ENCODE measurements around the gene FBXO46.
"Not testable (repeated sequence)": the region's sequence is repeated elsewhere in the genome, so short reads cannot be mapped to it uniquely, and the experiment has no call there.

Gene FBXO46

GRCh38 chr19:45705710-45706415 lies 24.8 kb downstream of the FBXO46 start:
- no peak overlapping the region for H2AFZ ChIP-seq (ENCODE audit: low read length, unreplicated experiment)
- no peaks in the 10 kb centered on the region for H3K4me1 ChIP-seq (ENCODE audit: control insufficient read depth, insufficient read depth, low read length, unreplicated experiment)
- no peak overlapping the region for H3K4me3 ChIP-seq (ENCODE audit: low read depth, low read length)
- H3K79me2 ChIP-seq (ENCODE audit: control insufficient read depth, insufficient read depth, low read length, unreplicated experiment) = no peaks in the 10 kb centered on the region
- no peak overlapping the region for H3K27ac ChIP-seq (ENCODE audit: low read depth, low read length)
- no peaks in the 10 kb centered on the region; the same call in 1 of the 2 replicates for H3K36me3 ChIP-seq (ENCODE audit: insufficient read depth, low read length)
- H3K27me3 ChIP-seq (ENCODE audit: insufficient read depth, low read length) = no peaks in the 10 kb centered on the region

GRCh38 chr19:45705115-45705514 lies 25.6 kb downstream of the FBXO46 start:
- Histone ChIP-seq H3K27ac (ENCODE audit: low read depth, low read length) (no peak overlapping the region), H3K4me1 (ENCODE audit: control insufficient read depth, insufficient read depth, low read length, unreplicated experiment) (no peaks in the 10 kb centered on the region), H3K27me3 (ENCODE audit: insufficient read depth, low read length) (no peaks in the 10 kb centered on the region), H3K36me3 (ENCODE audit: insufficient read depth, low read length) (no peaks in the 10 kb centered on the region; the same call in 1 of the 2 replicates), H2AFZ (ENCODE audit: low read length, unreplicated experiment) (no peak overlapping the region), H3K79me2 (ENCODE audit: control insufficient read depth, insufficient read depth, low read length, unreplicated experiment) (no peaks in the 10 kb centered on the region), H3K4me3 (ENCODE audit: low read depth, low read length) (no peak overlapping the region)

GRCh38 chr19:45701676-45702075 lies 29.0 kb downstream of the FBXO46 start:
- H3K27ac ChIP-seq (ENCODE audit: low read depth, low read length) = no peak overlapping the region
- H2AFZ ChIP-seq (ENCODE audit: low read length, unreplicated experiment) = no peak overlapping the region
- no peak overlapping the region for H3K4me3 ChIP-seq (ENCODE audit: low read depth, low read length)
- no peaks in the 10 kb centered on the region; the same call in 1 of the 2 replicates for H3K36me3 ChIP-seq (ENCODE audit: insufficient read depth, low read length)
- H3K4me1 ChIP-seq (ENCODE audit: control insufficient read depth, insufficient read depth, low read length, unreplicated experiment) = no peaks in the 10 kb centered on the region
- H3K27me3 ChIP-seq (ENCODE audit: insufficient read depth, low read length) = no peaks in the 10 kb centered on the region
- H3K79me2 ChIP-seq (ENCODE audit: control insufficient read depth, insufficient read depth, low read length, unreplicated experiment) = no peaks in the 10 kb centered on the region

GRCh38 chr19:45693106-45693788 lies 37.4 kb downstream of the FBXO46 start:
- no peaks in the 10 kb centered on the region for H3K36me3 ChIP-seq (ENCODE audit: insufficient read depth, low read length)
- peak overlapping the region; percentile 92 for H3K27ac ChIP-seq (ENCODE audit: low read depth, low read length)
- H3K79me2 ChIP-seq (ENCODE audit: control insufficient read depth, insufficient read depth, low read length, unreplicated experiment) = peaks cover 16% of the 10 kb centered on the region

GRCh38 chr19:45692187-45693105 lies 38.2 kb downstream of the FBXO46 start, which contains the start of gene QPCTL:
Gene QPCTL, plus strand, starts transcription at chr19:45692666. Its CDS starts 38 bp downstream, at chr19:45692704.
- no peaks in the 10 kb centered on the region for H3K36me3 ChIP-seq (ENCODE audit: insufficient read depth, low read length)
- H2AFZ ChIP-seq (ENCODE audit: low read length, unreplicated experiment) = peak within 1 kb of the TSS; percentile 79
- H3K79me2 ChIP-seq (ENCODE audit: control insufficient read depth, insufficient read depth, low read length, unreplicated experiment) = peaks cover 16% of the 10 kb centered on the region
- H3K4me1 ChIP-seq (ENCODE audit: control insufficient read depth, insufficient read depth, low read length, unreplicated experiment) = no peaks in the 10 kb centered on the region
- no peaks in the 10 kb centered on the region for H3K27me3 ChIP-seq (ENCODE audit: insufficient read depth, low read length)
- peak within 1 kb of the TSS; percentile 95 for H3K4me3 ChIP-seq (ENCODE audit: low read depth, low read length)
- H3K27ac ChIP-seq (ENCODE audit: low read depth, low read length) = peak within 1 kb of the TSS; percentile 92

More at GRCh38 chr19:45693106-45693788, 37.4 kb downstream of the FBXO46 start:
- peak overlapping the region; percentile 46 for H2AFZ ChIP-seq (ENCODE audit: low read length, unreplicated experiment)
- H3K4me3 ChIP-seq (ENCODE audit: low read depth, low read length) = peak overlapping the region; percentile 95
- H3K4me1 ChIP-seq (ENCODE audit: control insufficient read depth, insufficient read depth, low read length, unreplicated experiment) = no peaks in the 10 kb centered on the region
- no peaks in the 10 kb centered on the region for H3K27me3 ChIP-seq (ENCODE audit: insufficient read depth, low read length)

GRCh38 chr19:45691516-45692186 lies 39.0 kb downstream of the FBXO46 start, which contains the start of gene SNRPD2:
Gene SNRPD2, minus strand, starts transcription at chr19:45691953. Its CDS starts 65 bp downstream, at chr19:45691888.
- no peaks in the 10 kb centered on the region for H3K36me3 ChIP-seq (ENCODE audit: insufficient read depth, low read length)

GRCh38 chr19:45687599-45687998 lies 43.1 kb downstream of the FBXO46 start:
- Histone ChIP-seq H3K36me3 (ENCODE audit: insufficient read depth, low read length) (no peaks in the 10 kb centered on the region), H2AFZ (ENCODE audit: low read length, unreplicated experiment) (no peak overlapping the region), H3K4me1 (ENCODE audit: control insufficient read depth, insufficient read depth, low read length, unreplicated experiment) (no peaks in the 10 kb centered on the region), H3K79me2 (ENCODE audit: control insufficient read depth, insufficient read depth, low read length, unreplicated experiment) (peaks cover 14% of the 10 kb centered on the region), H3K4me3 (ENCODE audit: low read depth, low read length) (no peak overlapping the region), H3K27ac (ENCODE audit: low read depth, low read length) (no peak overlapping the region), H3K27me3 (ENCODE audit: insufficient read depth, low read length) (no peaks in the 10 kb centered on the region)

More at GRCh38 chr19:45691516-45692186, 39.0 kb downstream of the FBXO46 start, which contains the start of gene SNRPD2:
- peak within 1 kb of the TSS; percentile 79 for H2AFZ ChIP-seq (ENCODE audit: low read length, unreplicated experiment)
- peak within 1 kb of the TSS; percentile 95 for H3K4me3 ChIP-seq (ENCODE audit: low read depth, low read length)
- no peaks in the 10 kb centered on the region for H3K4me1 ChIP-seq (ENCODE audit: control insufficient read depth, insufficient read depth, low read length, unreplicated experiment)
- H3K79me2 ChIP-seq (ENCODE audit: control insufficient read depth, insufficient read depth, low read length, unreplicated experiment) = peaks cover 16% of the 10 kb centered on the region
- no peaks in the 10 kb centered on the region for H3K27me3 ChIP-seq (ENCODE audit: insufficient read depth, low read length)
- peak within 1 kb of the TSS; percentile 92 for H3K27ac ChIP-seq (ENCODE audit: low read depth, low read length)

- H3K27ac ChIP-seq (ENCODE audit: low read depth, low read length); H3K4me3 ChIP-seq (ENCODE audit: low read depth, low read length); H3K79me2 ChIP-seq (ENCODE audit: control insufficient read depth, insufficient read depth, low read length, unreplicated experiment); H3K4me1 ChIP-seq (ENCODE audit: control insufficient read depth, insufficient read depth, low read length, unreplicated experiment); H2AFZ ChIP-seq (ENCODE audit: low read length, unreplicated experiment); H3K36me3 ChIP-seq (ENCODE audit: insufficient read depth, low read length); H3K27me3 ChIP-seq (ENCODE audit: insufficient read depth, low read length): not testable (repeated sequence)
These were observed 45.7 kb downstream of the FBXO46 start for GRCh38 chr19:45685045-45685444.

GRCh38 chr19:45682908-45683307 lies 47.8 kb downstream of the FBXO46 start:
- Histone ChIP-seq H3K4me1 (ENCODE audit: control insufficient read depth, insufficient read depth, low read length, unreplicated experiment) (peaks cover 3% of the 10 kb centered on the region), H3K79me2 (ENCODE audit: control insufficient read depth, insufficient read depth, low read length, unreplicated experiment) (no peaks in the 10 kb centered on the region), H3K27ac (ENCODE audit: low read depth, low read length) (no peak overlapping the region), H2AFZ (ENCODE audit: low read length, unreplicated experiment) (no peak overlapping the region), H3K27me3 (ENCODE audit: insufficient read depth, low read length) (no peaks in the 10 kb centered on the region), H3K36me3 (ENCODE audit: insufficient read depth, low read length) (no peaks in the 10 kb centered on the region), H3K4me3 (ENCODE audit: low read depth, low read length) (no peak overlapping the region)

- Histone ChIP-seq H3K79me2 (ENCODE audit: control insufficient read depth, insufficient read depth, low read length, unreplicated experiment) (no peaks in the 10 kb centered on the region), H3K4me3 (ENCODE audit: low read depth, low read length) (no peak overlapping the region), H3K4me1 (ENCODE audit: control insufficient read depth, insufficient read depth, low read length, unreplicated experiment) (peaks cover 3% of the 10 kb centered on the region), H3K36me3 (ENCODE audit: insufficient read depth, low read length) (no peaks in the 10 kb centered on the region), H3K27me3 (ENCODE audit: insufficient read depth, low read length) (peaks cover 6% of the 10 kb centered on the region; the same call in 1 of the 2 replicates), H2AFZ (ENCODE audit: low read length, unreplicated experiment) (peak overlapping the region; percentile 53), H3K27ac (ENCODE audit: low read depth, low read length) (no peak overlapping the region)
These were observed 48.6 kb downstream of the FBXO46 start for GRCh38 chr19:45682117-45682516.
